Nephron (organoid): ENCODE data around the gene UBAC2.

Experiments
- H3K27ac Mint-ChIP-seq, 3 experiments: 2 replicates each; pipeline ENCODE4 v1.8.0; 2020; ENCODE audit warnings: mixed read lengths in 3 of 3, mild to moderate bottlenecking in 2 of 3, moderate library complexity in 1 of 3
- H3K27me3 Mint-ChIP-seq: 2 replicates; pipeline ENCODE4 v1.8.0; 2021; ENCODE audit warnings: low read depth, mild to moderate bottlenecking, moderate library complexity, mixed read lengths
- H3K36me3 Mint-ChIP-seq: 2 replicates; pipeline ENCODE4 v1.8.0; 2020; ENCODE audit warnings: low read depth, mixed read lengths
- H3K4me1 Mint-ChIP-seq: 2 replicates; pipeline ENCODE4 v1.8.0; 2020; ENCODE audit warnings: mixed read lengths
- H3K4me3 Mint-ChIP-seq, 3 experiments: 2 replicates each; pipeline ENCODE4 v1.8.0; 2020; ENCODE audit warnings: mild to moderate bottlenecking in 3 of 3, mixed read lengths in 3 of 3, moderate library complexity in 2 of 3
- H3K9me3 Mint-ChIP-seq: 2 replicates; pipeline ENCODE4 v1.8.0; 2020; ENCODE audit warnings: mixed read lengths
- TF ChIP-seq, protein P1 (sequence below), 3 experiments: fragments of 200-600 bp; sonication (generic); IDR thresholded peaks; one replicate each; pipeline ENCODE4 v1.5.0; 2021; ENCODE audit warnings: antibody characterized with exemption in 3 of 3; ENCODE audit not compliant: unreplicated experiment in 3 of 3

UBAC2 gene

DNA sequence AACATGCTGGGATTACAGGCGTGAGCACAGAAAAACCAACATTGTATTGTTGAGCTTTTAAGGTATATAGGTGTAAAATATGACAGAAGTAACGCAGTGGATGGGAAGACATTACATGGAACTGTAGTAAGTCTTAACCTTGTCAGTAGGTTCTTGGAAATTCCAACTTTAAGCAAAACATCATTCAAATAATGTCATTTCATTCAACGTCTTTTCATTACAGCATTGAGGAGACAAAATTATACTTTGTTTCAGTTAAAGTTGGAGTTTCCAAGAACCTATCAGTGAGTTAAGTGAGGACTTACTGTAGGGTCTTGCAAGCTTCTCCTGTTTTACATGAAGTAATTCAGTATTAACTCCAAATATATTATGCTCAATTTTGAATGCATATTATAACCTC lies 133.6 kb downstream of the UBAC2 start:
- Mint-ChIP-seq H3K9me3 (no peaks in the 10 kb centered on the region), H3K36me3 (peaks cover 22% of the 10 kb centered on the region), H3K4me3 (no peak overlapping the region), H3K27me3 (no peaks in the 10 kb centered on the region), H3K4me1 (peaks cover 19% of the 10 kb centered on the region), H3K27ac (no peak overlapping the region)
- TF ChIP-seq, protein P1, sequence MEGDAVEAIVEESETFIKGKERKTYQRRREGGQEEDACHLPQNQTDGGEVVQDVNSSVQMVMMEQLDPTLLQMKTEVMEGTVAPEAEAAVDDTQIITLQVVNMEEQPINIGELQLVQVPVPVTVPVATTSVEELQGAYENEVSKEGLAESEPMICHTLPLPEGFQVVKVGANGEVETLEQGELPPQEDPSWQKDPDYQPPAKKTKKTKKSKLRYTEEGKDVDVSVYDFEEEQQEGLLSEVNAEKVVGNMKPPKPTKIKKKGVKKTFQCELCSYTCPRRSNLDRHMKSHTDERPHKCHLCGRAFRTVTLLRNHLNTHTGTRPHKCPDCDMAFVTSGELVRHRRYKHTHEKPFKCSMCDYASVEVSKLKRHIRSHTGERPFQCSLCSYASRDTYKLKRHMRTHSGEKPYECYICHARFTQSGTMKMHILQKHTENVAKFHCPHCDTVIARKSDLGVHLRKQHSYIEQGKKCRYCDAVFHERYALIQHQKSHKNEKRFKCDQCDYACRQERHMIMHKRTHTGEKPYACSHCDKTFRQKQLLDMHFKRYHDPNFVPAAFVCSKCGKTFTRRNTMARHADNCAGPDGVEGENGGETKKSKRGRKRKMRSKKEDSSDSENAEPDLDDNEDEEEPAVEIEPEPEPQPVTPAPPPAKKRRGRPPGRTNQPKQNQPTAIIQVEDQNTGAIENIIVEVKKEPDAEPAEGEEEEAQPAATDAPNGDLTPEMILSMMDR (IDR thresholded peaks at IDR 0.05; ENCODE audit: unreplicated experiment in 3 of 3), result no peak

DNA sequence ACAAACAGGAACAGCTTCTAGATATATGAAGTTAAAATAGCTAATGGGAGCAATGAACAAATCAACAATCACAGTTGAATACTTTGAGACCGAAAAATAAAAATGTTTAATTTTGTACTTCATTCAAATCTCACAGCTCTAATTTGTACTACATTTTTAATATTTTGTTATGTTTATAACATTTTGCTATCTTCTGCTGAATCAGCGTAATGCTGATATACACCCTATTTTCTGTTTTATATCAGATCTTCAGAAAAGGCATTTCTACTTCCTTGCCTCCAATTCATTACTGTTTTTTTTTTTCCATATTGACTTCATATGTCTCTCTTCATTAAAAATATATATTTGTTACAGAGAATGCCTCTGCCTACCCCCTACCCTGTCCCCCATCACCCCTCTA lies 134.4 kb downstream of the UBAC2 start:
- TF ChIP-seq, protein P1 (IDR thresholded peaks at IDR 0.05; ENCODE audit: unreplicated experiment in 3 of 3), result no peak
- no peaks in the 10 kb centered on the region for H3K27me3 Mint-ChIP-seq
- no peak overlapping the region for H3K27ac Mint-ChIP-seq
- H3K4me3 Mint-ChIP-seq, result no peak overlapping the region
- peaks cover 19% of the 10 kb centered on the region for H3K4me1 Mint-ChIP-seq
- H3K9me3 Mint-ChIP-seq, result no peaks in the 10 kb centered on the region
- H3K36me3 Mint-ChIP-seq, result peaks cover 14% of the 10 kb centered on the region

DNA sequence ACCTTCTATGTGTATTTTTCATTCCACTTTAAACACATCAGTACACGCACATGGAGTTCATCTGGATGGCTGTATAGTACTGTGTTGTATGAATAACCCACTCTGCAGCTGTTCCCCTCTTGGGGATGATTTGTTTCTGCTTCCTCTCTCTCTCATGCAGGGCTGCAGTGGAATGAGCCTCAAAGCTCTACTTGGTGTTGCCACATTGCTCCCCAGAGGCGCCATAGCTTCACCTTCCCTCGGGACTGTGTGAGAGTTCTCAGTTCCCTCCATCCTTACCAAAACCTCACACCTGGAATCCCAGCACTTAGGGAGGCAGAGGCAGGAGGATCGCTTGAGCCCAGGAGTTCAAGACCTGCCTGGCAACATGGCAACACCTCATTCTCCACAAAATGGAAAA lies 134.9 kb downstream of the UBAC2 start:
- no peaks in the 10 kb centered on the region for H3K27me3 Mint-ChIP-seq
- H3K9me3 Mint-ChIP-seq, result no peaks in the 10 kb centered on the region
- peaks cover 15% of the 10 kb centered on the region for H3K36me3 Mint-ChIP-seq
- TF ChIP-seq, protein P1 (IDR thresholded peaks at IDR 0.05; ENCODE audit: unreplicated experiment in 3 of 3), result no peak
- H3K4me3 Mint-ChIP-seq, result no peak overlapping the region
- no peak overlapping the region for H3K27ac Mint-ChIP-seq
- peaks cover 19% of the 10 kb centered on the region for H3K4me1 Mint-ChIP-seq

DNA sequence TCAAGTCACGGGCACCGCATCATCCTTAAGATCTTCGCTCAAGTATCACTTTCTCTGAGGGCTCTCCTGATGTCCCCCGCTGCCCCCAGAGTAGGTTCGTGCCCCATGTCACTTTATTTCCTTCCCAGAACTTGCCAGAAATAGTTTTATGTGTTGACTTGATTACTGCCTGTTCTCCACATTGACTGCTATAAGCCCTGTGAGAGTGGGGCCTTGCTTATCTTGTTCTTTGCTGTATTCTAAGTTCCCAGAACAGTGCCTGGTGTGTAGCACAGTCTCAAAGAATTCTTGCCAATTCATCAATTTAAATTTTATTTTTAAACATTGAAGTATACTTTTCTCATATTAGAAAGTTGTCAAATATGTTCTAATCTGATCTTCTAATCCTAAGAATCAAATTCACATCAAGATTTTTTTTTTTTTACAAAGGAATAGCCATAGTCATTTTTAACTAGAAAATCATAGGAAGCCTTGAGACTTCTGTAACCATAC lies 138.6 kb downstream of the UBAC2 start:
- no peaks in the 10 kb centered on the region for H3K27me3 Mint-ChIP-seq
- no peak overlapping the region for H3K27ac Mint-ChIP-seq
- H3K36me3 Mint-ChIP-seq, result peaks cover 31% of the 10 kb centered on the region
- H3K4me3 Mint-ChIP-seq, result no peak overlapping the region
- TF ChIP-seq, protein P1 (IDR thresholded peaks at IDR 0.05; ENCODE audit: unreplicated experiment in 3 of 3), result no peak
- H3K9me3 Mint-ChIP-seq, result no peaks in the 10 kb centered on the region
- H3K4me1 Mint-ChIP-seq, result peaks cover 19% of the 10 kb centered on the region

DNA sequence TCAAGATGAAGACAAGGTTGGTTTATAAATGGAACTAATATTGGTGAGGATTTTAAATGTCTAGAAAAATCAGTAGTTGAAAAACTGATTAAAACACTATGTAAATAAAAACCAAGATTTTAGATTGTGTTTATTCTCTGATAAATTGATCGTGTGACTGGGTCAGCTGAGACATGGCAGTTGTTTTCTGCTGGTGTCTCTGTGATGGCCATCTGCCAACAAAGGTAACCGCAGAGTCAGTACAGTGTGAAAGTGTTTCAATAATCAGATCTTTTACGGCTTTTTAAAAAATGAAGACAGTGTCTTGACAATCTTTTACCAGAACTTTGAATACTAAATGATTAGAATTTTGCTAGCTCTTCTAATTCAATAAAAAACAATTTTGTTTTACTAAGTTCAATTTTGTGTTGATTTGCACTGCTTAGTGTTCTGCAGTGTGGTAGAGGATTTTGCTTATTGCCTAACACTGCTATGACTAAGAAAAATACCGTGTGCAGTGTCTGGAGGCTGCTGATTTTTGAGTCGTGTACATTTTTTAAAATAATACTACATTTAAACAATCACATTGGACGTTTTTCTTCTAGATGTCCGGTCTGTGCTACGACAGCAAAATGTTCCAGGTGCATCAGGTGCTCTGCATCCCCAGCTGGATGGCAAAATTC lies 139.2 kb downstream of the UBAC2 start:
- Mint-ChIP-seq H3K4me3 (no peak overlapping the region), H3K27ac (no peak overlapping the region), H3K27me3 (no peaks in the 10 kb centered on the region), H3K9me3 (no peaks in the 10 kb centered on the region), H3K36me3 (peaks cover 37% of the 10 kb centered on the region), H3K4me1 (peaks cover 19% of the 10 kb centered on the region)
- TF ChIP-seq, protein P1 (IDR thresholded peaks at IDR 0.05; ENCODE audit: unreplicated experiment in 3 of 3), result no peak

DNA sequence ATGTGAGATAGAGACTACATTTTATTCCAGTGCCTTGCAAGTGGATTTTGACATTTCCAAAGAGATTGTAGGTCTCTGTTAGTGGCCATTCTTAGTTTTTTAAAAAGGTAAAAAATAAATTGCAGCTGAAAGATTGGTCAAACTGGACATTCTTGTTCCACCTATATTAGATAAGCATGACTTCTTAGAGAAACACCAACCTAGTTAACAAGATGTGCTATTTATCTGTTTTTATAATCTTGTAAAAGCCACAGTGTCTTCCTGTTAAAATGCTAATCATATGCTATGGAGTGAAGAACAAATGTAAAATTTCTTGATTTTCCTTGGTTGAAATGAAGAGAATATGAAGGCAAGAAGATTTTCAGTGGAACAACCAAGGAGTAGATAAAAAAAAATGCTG lies 140.0 kb downstream of the UBAC2 start:
- TF ChIP-seq, protein P1 (IDR thresholded peaks at IDR 0.05; ENCODE audit: unreplicated experiment in 3 of 3), result no peak
- Mint-ChIP-seq H3K27me3 (no peaks in the 10 kb centered on the region), H3K4me1 (peaks cover 15% of the 10 kb centered on the region), H3K27ac (no peak overlapping the region), H3K4me3 (no peak overlapping the region), H3K36me3 (peaks cover 43% of the 10 kb centered on the region), H3K9me3 (no peaks in the 10 kb centered on the region)
